DMS 273 treated with DMSO at 0.1 percent for 48 hours (cell line): ENCODE data around the gene PKD1L1.

ENCODE experiments used
- DNase-seq: peaks from one replicate; lab custom pipeline; 2025; lab: John Stamatoyannopoulos, UW

Gene PKD1L1

DNA sequence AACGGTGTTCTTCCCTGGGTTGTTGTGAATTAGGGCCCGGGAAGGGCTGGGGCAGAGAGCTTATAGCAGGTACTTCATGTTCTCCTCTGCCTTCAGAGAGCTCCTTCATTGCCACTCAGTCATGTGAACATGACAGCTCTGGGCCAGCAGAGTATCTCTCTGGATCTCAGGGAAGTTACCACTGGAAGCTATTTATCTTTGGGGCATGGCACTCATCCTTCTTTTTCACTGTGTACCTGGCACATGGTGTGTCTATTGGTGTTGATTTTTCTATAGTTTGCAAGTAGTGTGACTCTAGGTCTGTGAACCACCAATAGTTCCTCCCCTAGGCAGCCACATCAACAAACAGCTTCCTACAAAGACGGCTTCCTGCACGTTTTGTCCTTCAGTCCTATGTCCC is 156.6 kb downstream of the PKD1L1 start:
- DNase-seq = no peak

DNA sequence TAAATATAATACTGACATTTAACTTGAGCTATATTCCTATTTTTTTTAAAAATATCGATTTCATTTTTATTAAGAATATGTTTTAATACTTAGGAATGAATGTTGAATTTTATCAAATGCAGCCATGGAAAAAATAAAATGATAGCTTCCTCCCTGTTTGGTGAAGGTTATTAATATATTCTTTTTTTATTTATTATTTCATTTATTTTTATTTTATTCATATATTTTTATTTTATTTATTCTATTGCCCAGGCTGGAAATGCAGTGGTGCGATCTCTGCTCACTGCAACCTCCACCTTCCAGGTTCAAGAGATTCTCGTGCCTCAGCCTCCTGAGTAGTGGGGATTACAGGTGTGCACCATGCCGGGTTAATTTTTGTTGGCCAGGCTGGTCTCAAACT is 160.2 kb downstream of the PKD1L1 start:
- no peak for DNase-seq

DNA sequence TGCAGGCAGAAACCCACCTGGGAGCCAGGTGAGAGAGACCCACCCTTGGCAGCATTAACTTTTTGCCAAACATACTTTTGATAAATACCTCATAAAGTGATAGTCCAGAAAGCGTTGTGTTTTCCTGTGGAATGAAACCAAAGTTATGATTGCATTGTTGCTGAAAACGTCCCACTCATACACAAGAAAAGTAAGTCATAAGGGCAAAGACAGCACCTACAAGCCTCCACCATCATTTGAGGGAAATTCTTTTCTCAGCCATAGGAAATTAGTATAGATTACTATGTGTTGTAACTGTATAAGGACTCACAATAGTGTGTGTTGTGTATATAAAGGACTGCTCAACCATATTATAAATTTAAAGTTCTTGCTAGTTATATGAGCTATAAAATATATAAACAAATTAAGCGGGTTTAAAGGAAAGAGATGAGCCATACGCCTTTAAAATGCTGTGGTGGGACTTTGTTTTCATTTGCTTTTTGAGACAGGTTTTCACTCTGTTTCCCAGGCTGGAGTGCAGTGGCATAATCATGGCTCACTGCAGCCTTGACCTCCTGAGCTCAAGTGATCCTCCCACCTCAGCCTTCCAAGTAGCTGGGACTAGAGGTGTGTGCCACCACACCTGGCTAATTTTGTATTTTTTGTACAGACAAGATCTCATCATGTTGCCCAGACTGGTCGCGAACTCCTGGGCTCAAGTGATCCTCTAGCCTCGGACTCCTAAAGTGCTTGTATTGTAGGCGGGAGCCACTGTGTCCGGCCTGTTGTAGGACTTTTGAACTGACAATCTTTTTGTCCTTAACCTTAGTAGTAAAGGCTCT is 160.8 kb downstream of the PKD1L1 start:
- no peak for DNase-seq

DNA sequence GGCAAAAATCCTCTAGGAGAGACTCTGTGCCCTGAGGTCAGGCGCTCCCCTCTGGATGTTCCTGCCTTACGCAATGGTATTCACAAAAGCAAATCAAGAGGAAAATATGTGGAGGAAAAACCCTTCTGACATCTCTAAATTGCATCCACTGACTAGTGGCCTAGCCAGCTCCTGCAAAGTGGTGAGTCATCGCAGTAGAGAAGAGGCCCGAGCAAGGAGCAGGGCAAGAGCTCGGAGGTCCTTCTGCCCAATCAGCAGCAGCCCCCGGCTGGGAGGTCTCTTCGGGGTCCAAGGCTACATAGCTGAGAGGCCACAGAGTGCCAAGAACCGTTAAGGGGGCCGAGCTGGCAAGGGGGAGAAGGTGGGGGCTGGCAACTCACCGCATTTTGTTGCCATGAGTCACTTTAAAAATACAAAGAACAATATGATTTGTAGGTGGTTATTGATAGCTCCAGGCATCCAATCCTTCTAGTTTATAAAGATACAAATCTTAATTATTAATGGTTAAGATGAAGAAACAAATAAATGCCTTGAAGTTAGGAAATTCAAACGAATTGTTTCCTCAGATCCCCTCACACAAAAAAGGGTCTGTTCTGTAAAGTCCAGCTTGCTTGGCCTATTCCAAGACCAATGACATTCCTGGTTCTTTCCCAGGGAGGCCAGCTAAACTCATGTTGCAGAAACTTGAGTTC is 161.6 kb downstream of the PKD1L1 start:
- no peak for DNase-seq

DNA sequence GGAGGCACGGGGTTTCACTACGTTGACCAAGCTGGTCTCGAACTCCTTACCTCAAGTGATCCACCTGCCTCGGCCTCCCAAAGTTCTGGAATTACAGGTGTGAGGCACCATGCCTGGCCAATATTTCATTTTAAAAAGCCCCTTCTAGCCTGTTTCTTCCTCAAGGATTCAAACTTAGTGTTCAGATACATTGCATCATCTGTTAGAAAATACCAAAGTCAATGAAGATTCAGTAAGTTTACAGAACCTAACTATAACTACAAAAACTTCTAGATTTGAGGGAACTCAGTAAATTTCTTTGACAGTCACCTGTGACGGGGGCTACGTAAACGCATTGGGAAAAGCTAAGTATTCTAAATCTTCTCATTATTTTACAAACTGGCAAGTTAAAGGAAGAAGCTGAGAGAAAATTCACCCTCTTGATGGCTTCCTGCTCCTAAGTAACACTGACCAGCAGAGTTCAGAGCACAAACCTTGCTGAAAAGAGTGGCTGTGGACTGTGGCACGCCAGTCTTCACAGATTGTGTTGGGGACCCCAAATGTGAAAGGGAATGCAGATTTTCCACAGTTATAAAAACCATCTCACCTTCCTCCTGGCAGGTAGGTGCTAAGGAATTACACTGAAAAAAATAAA is 162.2 kb downstream of the PKD1L1 start:
- no peak for DNase-seq

DNA sequence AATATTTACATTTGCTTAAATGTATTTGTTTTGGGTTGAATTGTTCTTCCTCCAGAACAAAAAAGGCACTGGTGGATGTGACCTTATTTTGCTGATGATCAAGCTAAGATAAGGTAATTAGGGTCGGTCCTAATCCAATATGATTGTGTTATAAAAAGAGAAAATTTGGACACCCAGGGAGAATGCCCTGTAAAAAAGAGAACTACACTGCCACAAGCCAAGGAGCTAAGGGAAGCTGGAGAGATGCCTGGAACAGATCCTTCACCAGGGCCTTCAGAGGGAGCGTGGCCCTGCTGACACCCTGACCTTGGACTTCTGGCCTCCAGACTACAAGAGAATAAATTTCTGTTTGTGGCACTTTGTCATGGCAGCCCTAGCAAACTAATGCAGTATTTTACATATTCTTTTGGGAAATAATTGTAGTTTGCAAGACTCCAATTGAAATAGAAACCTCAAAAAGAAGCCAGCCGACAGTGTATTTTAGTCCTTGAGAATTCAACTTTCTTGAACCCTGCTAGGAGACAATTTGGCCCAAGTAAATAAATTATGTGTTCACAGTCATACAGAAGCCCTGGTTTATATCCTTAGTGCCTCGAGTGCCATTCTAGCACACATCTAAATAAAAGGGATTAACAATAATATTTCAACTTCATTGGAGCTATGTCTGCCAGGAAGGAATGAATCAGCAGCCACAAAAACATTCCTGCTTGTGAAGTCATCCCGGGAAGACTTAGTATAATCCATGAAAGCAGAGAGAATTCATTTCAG is 164.6 kb downstream of the PKD1L1 start:
- no peak for DNase-seq

DNA sequence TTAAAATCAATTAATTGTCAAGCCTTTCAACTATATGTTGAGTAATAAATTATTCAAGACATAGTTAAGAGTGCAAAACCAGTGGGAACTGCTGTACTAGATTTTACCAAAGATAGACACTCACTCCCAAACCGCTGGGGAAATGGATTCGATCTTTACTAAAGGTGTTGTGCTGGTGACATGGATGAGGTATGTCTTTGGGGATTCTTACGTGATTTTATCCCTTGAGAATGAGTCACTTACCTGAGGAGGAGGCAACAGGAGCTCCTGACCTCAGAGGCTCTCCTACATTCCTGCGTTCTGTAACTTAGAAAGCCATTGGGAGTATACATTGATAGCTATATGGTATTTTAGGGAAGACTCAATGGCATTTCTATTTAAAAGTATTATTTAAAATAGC is 165.5 kb downstream of the PKD1L1 start:
- no peak for DNase-seq

DNA sequence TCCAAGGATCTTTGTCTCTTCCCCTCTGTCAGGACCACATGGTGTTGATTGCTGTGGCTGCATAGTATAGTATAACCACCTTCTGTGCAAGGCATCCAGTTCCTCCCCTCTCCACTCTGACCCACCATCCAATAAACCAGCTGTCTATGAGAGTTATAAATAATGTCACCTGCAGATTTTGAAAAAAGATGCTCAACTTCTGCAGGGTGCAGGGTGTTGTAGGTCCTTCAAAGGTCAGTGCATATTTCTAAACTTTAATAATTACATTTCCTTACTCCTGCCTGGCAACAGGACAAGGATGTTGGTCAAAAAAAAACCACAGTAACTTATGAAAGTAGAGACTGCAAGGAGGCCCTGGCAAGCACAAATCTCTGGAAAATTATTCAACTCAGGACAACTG is 166.2 kb downstream of the PKD1L1 start:
- DNase-seq = no peak

DNA sequence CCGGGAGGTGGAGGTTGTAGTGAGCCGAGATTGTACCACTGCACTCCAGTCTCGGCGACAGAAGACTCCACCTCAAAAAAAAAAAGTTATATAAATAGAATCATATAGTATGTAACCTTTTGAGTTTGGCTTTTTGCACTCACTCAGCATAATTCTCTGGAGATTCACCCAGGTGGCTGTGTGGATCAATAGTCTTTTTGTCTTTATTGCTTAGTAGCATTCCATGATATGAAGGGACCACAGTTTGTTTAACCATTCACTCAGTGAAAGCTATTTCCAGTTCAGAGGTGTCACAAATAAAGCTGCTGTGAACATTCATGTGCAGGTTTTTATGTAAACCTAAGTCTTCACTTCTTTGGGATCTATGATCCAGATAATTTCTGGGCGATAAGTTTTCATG is 167.7 kb downstream of the PKD1L1 start:
- DNase-seq = no peak

GRCh38 chr7:47779341-47779771 is 168.9 kb downstream of the PKD1L1 start:
- DNase-seq = no peak

GRCh38 chr7:47778153-47778661 is 170.1 kb downstream of the PKD1L1 start:
- no peak for DNase-seq

DNA sequence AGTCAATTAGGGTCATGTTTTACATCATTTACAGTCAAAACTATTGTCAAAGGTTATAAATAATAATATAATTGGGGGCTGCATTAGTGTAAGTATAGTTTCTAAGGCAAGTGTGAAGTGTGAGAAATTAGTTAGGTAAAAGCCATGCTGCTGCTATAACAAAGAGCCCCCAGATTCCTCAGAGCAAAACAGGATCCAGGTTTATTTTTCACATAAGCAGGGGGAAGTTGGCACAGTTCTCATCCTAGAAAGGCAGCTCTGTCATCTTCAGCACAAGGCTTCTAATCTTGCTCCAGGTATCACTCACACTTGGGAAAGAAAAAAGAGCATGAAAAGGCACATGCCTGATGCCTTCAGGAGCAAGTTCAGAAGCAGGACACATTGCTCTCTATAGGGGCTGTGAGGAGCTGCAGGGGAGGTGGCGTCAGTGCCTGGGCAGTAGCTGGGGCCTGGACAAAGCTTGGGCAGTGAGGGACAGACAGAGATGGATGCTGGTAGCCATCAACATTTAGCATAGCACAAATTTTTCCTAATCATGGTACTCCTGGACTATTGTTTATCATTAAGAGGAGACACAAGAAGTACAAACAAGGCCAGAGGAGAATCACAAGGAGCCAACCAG is 170.6 kb downstream of the PKD1L1 start:
- no peak for DNase-seq

- DNase-seq = no peak
Observed at GRCh38 chr7:47776335-47776734, 171.9 kb downstream of the PKD1L1 start.

DNA sequence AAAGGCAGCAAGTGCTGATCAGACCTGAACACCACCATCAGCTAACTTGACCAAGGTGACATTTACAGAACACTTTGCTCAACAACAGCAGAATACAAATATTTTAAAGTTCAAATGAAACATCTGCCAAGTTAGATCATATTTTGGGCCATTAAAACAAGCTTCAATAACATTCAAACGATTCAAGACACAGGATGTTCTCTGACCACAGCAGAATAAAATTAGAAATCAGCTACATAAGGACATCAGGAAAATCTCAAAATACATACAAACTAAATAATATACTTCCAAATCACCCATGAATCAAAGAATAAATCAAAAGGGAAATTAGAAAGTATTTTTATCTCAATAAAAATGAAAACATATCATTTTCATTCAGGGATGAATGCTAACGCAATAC is 173.0 kb downstream of the PKD1L1 start:
- no peak for DNase-seq

GRCh38 chr7:47772492-47772891 is 175.8 kb downstream of the PKD1L1 start:
- DNase-seq = no peak

DNA sequence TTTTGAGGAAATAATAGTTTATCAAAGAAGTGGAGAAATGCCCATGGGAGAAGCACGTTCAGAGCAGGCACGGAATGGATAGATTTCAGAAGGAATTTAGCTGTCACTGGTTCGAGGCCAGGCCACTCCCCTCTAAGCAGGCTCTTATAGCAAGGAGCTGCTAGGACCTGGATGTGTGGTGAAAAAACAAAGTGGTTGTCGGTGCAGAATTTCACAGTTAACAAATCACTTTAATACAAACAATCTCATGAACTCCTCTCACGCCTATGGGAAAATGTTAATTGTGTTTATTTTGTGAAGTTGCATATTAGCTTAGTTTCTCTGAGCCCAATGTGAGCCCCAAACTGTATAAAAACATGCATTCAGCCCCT is 176.3 kb downstream of the PKD1L1 start:
- no peak for DNase-seq

DNA sequence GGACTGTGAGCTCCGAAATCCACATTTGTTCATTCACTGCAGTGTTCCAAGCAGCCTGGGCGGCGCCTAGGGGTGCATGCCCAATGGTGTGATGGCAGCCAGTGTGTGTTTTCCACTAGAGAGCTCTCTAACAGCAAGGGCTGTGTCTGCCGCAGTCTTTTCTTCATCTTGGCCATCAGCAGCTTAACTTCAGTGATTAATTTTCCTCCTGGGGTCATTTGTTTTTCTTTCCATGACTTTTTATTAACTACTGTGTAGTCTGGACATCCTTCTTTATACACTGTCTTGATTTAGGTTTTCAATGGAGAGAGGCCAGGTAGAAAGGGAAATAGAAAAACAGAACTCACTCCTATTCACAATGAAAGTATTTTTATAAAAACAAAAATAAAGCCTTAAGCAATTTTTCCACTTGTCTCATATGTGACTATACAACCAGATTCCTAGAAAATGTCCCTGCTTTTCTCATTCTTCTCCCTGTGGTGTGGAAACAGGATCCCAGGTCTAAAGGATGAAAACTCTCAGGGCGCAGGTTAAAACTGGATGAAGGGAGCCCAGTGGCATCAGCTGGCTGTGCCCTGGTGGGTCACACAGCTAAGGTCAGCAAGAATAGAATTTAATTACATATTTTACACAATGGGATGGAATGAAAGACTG is 176.8 kb downstream of the PKD1L1 start:
- DNase-seq = no peak

DNA sequence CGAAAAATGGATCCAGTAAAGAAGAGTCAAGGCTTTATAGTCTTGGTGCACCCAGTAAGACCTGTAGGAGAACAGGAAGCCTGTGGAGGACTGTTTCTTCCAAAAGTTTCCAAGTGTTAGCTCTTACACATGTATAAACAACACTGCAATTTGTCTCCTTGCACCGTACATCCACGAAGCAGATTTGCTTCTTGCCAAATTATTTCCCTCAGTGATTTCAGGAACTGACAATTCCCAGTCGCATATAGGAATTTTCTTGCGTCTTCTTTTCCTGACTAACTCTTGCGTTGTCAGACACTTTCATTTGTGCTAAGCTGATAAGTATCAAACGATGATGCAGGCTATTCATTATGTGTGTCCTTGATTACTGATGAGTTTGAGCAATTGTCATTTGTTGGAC is 182.1 kb downstream of the PKD1L1 start:
- DNase-seq = no peak

DNA sequence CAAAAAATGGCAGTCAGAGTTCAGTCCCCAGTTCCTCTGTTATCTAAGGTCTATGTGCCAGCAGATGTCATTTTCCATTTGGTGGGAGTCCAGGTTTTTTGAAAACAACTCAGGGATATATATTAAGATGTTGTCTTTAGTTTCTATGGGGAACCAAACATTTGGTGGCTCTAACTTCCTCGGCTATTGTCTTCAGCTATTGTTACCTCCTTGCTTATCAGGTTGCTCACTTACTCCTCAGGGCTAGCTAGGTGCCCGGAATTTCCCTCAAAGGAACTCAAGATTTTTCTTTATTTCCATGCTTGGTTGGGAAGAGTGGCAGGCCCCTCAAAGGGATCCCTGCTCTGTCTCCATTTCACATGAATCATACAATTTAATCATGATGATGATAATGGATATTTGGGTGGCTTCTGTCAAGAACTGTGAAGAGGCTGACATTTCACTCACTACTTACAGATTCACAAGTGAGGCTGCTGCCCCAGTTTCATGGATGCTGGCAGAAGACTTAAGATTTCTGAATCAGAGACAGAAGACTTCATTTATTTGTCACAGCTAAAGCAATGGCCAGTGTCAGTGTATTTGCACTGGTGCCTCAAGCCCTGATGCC is 182.8 kb downstream of the PKD1L1 start:
- no peak for DNase-seq

DNA sequence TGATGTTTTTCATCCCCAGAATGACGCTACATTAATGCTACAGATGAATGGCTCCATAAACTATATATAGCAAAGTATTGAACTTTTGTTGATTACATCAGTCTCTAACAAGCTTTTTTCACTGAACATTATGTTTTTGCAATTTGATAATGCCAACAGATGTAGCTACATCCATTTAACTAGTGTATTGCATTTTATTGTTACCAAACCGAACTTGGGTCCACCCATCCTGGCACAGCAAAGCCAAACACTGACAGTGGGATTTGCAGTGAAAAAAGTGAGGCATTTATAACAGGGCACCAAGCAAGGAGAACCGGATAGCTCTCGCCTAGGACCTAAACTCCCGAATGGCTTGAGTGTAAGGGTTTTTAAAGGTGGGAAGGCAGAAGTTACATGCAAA is 183.5 kb downstream of the PKD1L1 start:
- no peak for DNase-seq
